H1 (cell line): ENCODE data around the gene MMP15. TPM values are rescaled to one million over a fixed set of nuclear protein-coding genes. Genes with fewer than 3 reads are reported as not detected.

ENCODE experiments used
- BACH1 ChIP-seq: IDR thresholded peaks from 2 replicates; pipeline ENCODE4 v1.6.1; 2012; ENCODE audit warnings: low read length, improper control_type of control experiment
- CEBPB ChIP-seq: IDR thresholded peaks from 2 replicates; pipeline ENCODE4 v1.6.1; 2012; ENCODE audit warnings: low read depth, low read length
- EP300 ChIP-seq, 2 experiments: IDR thresholded peaks; 1 replicate in 1 of 2; 2 replicates in 1 of 2; pipeline ENCODE4 v1.6.1; 2011 to 2012; ENCODE audit warnings: low read depth in 2 of 2, low read length in 2 of 2, mild to moderate bottlenecking in 2 of 2, borderline replicate concordance in 1 of 2, inconsistent platforms in 1 of 2, moderate library complexity in 1 of 2
- GTF2F1 ChIP-seq: IDR thresholded peaks from 2 replicates; pipeline ENCODE4 v1.6.1; 2012; ENCODE audit warnings: low read depth, low read length, improper control_type of control experiment, borderline replicate concordance
- NANOG ChIP-seq: IDR thresholded peaks from 2 replicates; pipeline ENCODE4 v1.6.1; 2011; ENCODE audit warnings: low read length, low read depth, mild to moderate bottlenecking, inconsistent platforms; ENCODE audit not compliant: insufficient read depth, poor library complexity, severe bottlenecking
- RBBP5 ChIP-seq: IDR thresholded peaks from 2 replicates; pipeline ENCODE4 v1.7.1; 2012; ENCODE audit warnings: low read depth, mild to moderate bottlenecking, inconsistent platforms, low read length, moderate library complexity, borderline replicate concordance
- RFX5 ChIP-seq: IDR thresholded peaks from 2 replicates; pipeline ENCODE4 v1.6.1; 2011; ENCODE audit warnings: low read depth, low read length, improper control_type of control experiment, borderline replicate concordance
- RXRA ChIP-seq: IDR thresholded peaks from 2 replicates; pipeline ENCODE4 v1.6.1; 2011; ENCODE audit warnings: low read depth, mild to moderate bottlenecking, low read length, moderate library complexity; ENCODE audit not compliant: insufficient read depth
- SIRT6 ChIP-seq: IDR thresholded peaks from one replicate; pipeline ENCODE4 v1.7.1; 2012; ENCODE audit warnings: low read length, inconsistent platforms
- TAF7 ChIP-seq: optimal IDR thresholded peaks from 2 replicates; pipeline ENCODE3; 2011; ENCODE audit warnings: low read depth, mild to moderate bottlenecking, inconsistent platforms, low read length, moderate library complexity, borderline replicate concordance
- polyA plus RNA-seq, 7 experiments: library from polyadenylated mRNA; depleted of rRNA in 3 of 7; stranded (reverse) in 5 of 7; unstranded in 2 of 7; fragments of >200 nt in 5 of 7; fragments of 200-250 nt in 2 of 7; gene quantifications; 1 replicate in 5 of 7; 2 replicates in 1 of 7; 4 replicates in 1 of 7; pipeline versions ENCODE4 v1.2.1 to v1.2.3, GENCODE V29; 2011 to 2013; ENCODE audit warnings: missing spikeins in 2 of 7, mixed read lengths in 2 of 7
- total RNA-seq: library from RNA; stranded (reverse); fragmentation: NEBNext Ultra II Directional; extraction: Animal tissue kit (Norgen Biotek cat#: 25700); gene quantifications from 2 replicates; pipeline ENCODE4 v1.2.1, GENCODE V29; 2021
- TF ChIP-seq, protein P1 (sequence below): fragments of 300-600 bp; sonication (generic); IDR thresholded peaks from 2 replicates; pipeline ENCODE4 v1.7.1; 2012; ENCODE audit warnings: low read length, moderate library complexity, mild to moderate bottlenecking, inconsistent platforms; ENCODE audit not compliant: insufficient replicate concordance
- TF ChIP-seq, protein P2 (sequence below): IDR thresholded peaks from 2 replicates; pipeline ENCODE4 v1.6.1; 2012; ENCODE audit warnings: inconsistent platforms

MMP15 gene
- total and polyA plus RNA-seq, 2 of the 8 experiments (the other 6 are each of a cell fraction or from before 2014, with no cell fraction given) = 38.5 to 42.2 TPM

DNA sequence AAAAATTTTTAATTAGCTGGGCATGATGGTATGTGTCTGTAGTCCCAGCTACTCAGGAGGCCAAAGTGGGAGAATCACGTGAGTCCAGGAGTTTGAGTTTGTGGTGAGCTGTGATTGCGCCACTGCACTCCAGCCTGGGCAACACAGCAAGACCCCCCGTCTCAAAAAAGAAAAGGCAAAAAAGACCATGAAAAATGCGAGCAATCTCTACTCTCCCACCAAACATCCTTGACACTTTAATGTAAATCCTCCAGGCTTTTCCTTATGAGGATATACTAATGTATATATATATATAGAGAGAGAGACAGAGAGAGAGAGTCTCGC lies 28.1 kb downstream of the MMP15 start (continued):
- TF ChIP-seq, protein P1, sequence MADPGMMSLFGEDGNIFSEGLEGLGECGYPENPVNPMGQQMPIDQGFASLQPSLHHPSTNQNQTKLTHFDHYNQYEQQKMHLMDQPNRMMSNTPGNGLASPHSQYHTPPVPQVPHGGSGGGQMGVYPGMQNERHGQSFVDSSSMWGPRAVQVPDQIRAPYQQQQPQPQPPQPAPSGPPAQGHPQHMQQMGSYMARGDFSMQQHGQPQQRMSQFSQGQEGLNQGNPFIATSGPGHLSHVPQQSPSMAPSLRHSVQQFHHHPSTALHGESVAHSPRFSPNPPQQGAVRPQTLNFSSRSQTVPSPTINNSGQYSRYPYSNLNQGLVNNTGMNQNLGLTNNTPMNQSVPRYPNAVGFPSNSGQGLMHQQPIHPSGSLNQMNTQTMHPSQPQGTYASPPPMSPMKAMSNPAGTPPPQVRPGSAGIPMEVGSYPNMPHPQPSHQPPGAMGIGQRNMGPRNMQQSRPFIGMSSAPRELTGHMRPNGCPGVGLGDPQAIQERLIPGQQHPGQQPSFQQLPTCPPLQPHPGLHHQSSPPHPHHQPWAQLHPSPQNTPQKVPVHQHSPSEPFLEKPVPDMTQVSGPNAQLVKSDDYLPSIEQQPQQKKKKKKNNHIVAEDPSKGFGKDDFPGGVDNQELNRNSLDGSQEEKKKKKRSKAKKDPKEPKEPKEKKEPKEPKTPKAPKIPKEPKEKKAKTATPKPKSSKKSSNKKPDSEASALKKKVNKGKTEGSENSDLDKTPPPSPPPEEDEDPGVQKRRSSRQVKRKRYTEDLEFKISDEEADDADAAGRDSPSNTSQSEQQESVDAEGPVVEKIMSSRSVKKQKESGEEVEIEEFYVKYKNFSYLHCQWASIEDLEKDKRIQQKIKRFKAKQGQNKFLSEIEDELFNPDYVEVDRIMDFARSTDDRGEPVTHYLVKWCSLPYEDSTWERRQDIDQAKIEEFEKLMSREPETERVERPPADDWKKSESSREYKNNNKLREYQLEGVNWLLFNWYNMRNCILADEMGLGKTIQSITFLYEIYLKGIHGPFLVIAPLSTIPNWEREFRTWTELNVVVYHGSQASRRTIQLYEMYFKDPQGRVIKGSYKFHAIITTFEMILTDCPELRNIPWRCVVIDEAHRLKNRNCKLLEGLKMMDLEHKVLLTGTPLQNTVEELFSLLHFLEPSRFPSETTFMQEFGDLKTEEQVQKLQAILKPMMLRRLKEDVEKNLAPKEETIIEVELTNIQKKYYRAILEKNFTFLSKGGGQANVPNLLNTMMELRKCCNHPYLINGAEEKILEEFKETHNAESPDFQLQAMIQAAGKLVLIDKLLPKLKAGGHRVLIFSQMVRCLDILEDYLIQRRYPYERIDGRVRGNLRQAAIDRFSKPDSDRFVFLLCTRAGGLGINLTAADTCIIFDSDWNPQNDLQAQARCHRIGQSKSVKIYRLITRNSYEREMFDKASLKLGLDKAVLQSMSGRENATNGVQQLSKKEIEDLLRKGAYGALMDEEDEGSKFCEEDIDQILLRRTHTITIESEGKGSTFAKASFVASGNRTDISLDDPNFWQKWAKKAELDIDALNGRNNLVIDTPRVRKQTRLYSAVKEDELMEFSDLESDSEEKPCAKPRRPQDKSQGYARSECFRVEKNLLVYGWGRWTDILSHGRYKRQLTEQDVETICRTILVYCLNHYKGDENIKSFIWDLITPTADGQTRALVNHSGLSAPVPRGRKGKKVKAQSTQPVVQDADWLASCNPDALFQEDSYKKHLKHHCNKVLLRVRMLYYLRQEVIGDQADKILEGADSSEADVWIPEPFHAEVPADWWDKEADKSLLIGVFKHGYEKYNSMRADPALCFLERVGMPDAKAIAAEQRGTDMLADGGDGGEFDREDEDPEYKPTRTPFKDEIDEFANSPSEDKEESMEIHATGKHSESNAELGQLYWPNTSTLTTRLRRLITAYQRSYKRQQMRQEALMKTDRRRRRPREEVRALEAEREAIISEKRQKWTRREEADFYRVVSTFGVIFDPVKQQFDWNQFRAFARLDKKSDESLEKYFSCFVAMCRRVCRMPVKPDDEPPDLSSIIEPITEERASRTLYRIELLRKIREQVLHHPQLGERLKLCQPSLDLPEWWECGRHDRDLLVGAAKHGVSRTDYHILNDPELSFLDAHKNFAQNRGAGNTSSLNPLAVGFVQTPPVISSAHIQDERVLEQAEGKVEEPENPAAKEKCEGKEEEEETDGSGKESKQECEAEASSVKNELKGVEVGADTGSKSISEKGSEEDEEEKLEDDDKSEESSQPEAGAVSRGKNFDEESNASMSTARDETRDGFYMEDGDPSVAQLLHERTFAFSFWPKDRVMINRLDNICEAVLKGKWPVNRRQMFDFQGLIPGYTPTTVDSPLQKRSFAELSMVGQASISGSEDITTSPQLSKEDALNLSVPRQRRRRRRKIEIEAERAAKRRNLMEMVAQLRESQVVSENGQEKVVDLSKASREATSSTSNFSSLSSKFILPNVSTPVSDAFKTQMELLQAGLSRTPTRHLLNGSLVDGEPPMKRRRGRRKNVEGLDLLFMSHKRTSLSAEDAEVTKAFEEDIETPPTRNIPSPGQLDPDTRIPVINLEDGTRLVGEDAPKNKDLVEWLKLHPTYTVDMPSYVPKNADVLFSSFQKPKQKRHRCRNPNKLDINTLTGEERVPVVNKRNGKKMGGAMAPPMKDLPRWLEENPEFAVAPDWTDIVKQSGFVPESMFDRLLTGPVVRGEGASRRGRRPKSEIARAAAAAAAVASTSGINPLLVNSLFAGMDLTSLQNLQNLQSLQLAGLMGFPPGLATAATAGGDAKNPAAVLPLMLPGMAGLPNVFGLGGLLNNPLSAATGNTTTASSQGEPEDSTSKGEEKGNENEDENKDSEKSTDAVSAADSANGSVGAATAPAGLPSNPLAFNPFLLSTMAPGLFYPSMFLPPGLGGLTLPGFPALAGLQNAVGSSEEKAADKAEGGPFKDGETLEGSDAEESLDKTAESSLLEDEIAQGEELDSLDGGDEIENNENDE = no peak
- TF ChIP-seq EP300 (IDR thresholded peaks at IDR 0.05; ENCODE audit: borderline replicate concordance in 1 of 2, low read depth in 2 of 2, low read length in 2 of 2) (no peak), RBBP5 (no peak), RXRA (no peak), CEBPB (no peak), SIRT6 (no peak), GTF2F1 (no peak), NANOG (no peak), RFX5 (no peak), BACH1 (no peak), TAF7 (no peak)
- TF ChIP-seq, protein P2, sequence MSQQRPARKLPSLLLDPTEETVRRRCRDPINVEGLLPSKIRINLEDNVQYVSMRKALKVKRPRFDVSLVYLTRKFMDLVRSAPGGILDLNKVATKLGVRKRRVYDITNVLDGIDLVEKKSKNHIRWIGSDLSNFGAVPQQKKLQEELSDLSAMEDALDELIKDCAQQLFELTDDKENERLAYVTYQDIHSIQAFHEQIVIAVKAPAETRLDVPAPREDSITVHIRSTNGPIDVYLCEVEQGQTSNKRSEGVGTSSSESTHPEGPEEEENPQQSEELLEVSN = no peak
